ENCODE results near the gene DLG5. TPM values are rescaled to one million over a fixed set of nuclear protein-coding genes. Genes with fewer than 3 reads are reported as not detected.

Gene DLG5
- total RNA-seq, 2 experiments from 2014 or later: 1.8 to 1.9 TPM

- POLR2A ChIA-PET: no interaction called here
- CTCF ChIA-PET: no interaction called here
Observed at GRCh38 chr10:77915319-77916105, 11.0 kb downstream of the DLG5 start.

DNA sequence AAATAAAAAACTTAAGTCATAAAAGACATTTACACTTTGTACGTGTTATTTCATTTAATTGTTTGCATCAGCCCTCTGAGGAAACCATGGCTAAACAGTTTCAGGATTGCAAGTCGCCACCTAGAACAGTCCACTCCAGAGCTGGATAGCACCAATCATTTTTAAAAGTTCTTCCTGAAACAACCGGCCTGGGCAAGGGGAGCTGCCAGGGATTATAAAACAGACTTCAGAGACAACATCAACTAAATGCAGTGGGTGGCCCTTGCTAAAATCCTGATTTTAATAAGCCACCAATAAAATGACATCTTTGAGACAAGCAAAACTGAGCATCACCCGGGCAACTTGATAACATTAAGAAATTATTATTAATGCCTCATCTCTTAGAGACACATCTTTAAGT is 13.5 kb downstream of the DLG5 start:
- ChIA-PET POLR2A (no interaction called here), CTCF (no interaction called here)

DNA sequence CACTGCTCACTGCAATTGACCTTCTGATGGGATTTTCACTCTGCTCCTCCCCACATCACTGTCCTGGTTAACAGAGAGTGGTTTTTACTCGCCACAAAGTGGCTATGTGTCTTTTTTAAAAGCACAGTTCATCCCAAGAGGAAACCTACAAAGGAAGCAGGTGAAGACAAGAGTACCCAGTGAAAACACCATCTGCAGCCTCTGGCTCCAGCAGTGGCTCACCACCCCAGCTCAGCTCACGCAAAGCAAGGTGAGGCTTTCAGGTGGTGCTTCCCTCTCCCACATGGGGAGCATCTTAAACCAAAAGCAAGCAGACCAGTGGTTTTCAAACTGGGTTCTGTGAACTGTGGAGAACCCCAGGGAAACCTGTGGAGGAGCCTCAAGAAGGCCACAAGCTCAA is 14.0 kb downstream of the DLG5 start:
- CTCF ChIA-PET: no interaction called here
- POLR2A ChIA-PET: no interaction called here

DNA sequence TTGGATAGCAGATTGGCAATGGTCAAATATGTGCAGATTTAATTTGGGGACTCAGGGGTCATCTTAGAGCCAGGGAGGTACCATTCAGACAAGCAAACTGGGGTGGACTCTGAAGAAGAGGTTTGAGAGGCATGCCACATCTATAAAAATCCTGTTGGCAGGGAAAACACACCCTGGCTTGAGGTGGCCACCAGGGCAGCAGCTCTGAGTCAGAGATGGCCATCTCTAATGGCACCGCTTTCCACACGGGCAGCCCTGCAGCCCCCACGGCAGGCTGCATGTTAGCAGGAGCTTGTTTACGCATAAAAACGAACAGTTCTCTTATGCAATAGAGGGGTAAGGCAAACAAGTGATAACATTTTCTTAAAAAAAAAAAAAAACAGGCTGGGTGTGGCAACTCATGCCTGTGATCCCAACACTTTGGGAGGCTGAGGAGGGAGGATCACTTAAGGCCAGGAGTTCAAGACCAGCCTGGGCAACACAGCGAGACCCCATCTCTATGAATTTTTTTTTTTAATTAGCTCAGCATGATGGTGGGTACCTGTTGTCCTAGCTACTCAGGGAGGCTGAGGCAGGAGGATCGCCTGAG is 14.9 kb downstream of the DLG5 start:
- ChIA-PET POLR2A (interaction anchor here (0.6 kb wide), 1 partner anchor 224 kb away, joined by 5 read pairs; no protein-coding TSS in a partner anchor), CTCF (no interaction called here)

- CTCF ChIA-PET: no interaction called here
- POLR2A ChIA-PET: no interaction called here
Observed at GRCh38 chr10:77910524-77911145, 15.9 kb downstream of the DLG5 start.

DNA sequence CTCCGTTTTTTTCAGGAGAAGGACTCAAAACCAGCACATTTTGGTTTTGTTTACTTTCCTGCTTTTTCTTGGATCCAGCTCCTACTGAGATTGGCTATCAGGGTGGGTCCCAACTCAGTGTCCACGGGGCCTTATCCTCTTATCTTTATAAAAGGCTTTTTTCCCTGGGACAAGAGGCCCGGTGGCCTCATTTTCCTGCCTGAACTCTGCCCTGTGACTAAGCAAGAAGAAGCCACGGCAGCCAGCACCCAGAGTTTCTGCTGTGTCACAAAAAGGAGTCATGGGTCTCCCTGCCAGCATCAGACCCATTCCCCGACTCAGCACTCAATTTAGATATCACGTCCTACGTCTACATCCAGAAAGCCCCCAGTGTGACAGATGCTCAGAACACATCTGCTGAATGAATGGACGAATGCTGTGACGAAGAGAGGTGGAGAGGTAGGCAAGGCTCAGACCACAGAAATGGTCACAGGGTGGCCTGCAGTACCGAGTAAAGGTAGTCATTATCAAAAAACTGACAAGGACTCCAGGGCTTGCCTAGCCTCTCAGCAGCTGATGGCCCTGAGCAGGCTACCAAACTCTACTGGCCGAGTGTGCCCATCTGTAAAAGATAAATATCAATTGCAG is 16.7 kb downstream of the DLG5 start:
- ChIA-PET POLR2A (no interaction called here), CTCF (no interaction called here)

- POLR2A ChIA-PET: no interaction called here
- CTCF ChIA-PET: interaction anchor here (0.6 kb wide), 1 partner anchor 1762 kb away, joined by 3 read pairs; no protein-coding TSS in a partner anchor
Observed at GRCh38 chr10:77909021-77909748, 17.4 kb downstream of the DLG5 start.

DNA sequence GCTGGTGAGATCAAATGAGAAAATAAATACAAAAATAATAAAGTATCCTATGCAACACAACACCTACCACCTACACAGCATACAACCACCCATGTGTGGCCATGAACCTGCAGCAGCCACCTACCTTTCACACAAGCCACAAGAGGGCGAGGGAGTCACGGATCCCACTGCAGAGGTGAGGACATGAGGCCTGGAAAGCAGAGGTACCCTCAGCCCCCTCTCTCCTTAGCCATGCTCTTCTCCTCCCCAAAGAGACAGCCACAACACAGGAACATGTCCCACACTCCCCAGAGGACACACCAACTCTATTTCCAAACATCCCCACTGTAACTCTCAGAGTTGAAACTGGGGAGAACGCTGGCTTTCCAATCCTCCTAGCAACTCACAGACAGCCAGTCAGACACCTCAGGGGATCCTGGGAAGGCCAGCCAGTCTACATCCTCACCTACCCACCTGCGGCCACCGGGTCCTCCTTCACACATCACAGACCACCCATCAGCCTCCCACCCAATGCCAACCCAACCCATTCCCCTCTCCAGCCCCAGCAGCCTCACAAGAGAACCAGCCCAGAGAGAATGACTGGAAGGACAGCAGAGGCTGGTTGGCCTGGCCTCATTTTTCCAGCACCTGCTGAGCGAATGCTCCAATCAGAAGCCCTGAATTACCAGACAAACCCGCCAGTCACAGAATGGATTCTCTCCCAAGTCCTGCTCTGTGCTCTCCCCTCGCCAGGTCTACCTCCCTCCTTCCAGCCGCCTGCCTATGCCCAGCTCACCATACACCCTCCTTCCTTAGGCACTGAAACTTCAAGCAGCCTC is 18.4 kb downstream of the DLG5 start:
- ChIA-PET CTCF (no interaction called here), POLR2A (no interaction called here)

GRCh38 chr10:77907462-77907861 is 19.1 kb downstream of the DLG5 start:
- ChIA-PET CTCF (no interaction called here), POLR2A (no interaction called here)

DNA sequence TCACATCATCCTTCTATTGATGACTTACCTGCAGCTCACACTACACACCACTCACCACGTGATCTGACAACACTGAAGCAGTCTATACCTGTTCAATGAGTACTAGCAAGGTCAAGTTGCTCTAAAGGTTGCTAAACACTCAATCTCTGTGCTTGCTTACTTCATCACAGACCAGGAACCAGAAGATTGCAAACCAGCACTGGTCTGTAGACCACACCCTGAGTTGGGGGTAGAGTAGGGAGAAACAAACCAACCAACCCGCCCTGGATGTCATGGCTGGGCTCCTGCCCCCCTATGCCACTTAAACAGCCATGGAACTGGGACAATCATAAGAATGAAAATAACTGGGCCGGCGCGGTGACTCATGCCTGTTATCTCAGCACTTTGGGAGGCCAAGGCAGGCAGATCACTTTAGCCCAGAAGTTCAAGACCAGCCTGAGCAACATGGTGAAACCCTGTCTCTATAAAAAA is 19.6 kb downstream of the DLG5 start:
- POLR2A ChIA-PET: no interaction called here

DNA sequence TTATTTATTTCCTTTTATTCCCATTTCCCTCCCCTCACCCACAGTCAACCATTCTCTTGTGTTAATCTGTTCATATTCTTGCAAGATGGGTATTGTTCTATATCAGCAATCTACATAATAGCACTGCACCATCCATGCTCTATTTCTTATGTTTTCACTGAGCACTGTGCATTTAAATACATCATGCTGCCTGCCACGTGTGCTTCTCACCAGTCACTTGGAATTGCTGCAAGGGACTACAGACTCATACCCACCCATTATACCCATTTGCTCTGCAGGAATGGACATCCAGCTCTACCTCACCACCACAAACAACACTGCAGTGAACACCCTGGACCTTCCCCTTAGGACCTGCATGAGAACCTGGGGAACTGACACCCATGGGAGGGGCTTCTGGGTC is 20.8 kb downstream of the DLG5 start:
- ChIA-PET POLR2A (no interaction called here), CTCF (no interaction called here)

More for the DNA sequence above, 19.6 kb downstream of the DLG5 start:
- CTCF ChIA-PET: no interaction called here

- POLR2A ChIA-PET: no interaction called here
- CTCF ChIA-PET: no interaction called here
Observed at GRCh38 chr10:77905086-77905748, 21.3 kb downstream of the DLG5 start.

DNA sequence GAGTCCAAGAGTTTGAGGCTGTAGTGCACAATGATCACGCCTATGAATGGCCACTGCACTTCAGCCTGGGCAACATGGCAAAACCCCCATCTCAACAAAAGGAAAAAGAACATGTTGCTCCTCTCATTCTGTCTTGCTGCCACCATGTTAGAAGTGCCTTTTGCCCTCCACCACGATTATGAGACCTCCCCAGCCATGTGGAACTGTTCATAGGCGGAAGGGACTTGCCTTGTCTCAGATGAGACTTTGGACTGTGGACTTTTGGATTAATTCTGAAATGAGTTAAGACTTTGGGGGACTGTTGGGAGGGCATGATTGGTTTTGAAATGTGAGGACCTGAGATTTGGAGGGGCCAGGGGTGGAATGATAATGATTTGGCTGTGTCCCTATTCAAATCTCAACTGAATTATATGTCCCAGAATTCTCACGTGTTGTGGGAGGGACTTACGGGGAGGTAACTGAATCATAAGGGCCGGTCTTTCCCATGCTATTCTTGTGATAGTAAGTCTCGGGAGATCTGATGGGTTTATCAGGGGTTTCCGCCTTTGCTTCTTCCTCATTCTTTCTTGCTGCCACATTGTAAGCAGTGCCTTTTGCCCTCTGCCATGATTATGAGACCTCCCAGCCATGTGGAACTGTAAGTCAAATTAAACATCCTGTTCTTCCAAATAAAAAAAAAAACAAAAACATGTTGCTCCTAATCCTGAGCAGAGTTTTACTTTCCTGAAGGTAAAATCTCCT is 22.3 kb downstream of the DLG5 start:
- ChIA-PET CTCF (no interaction called here), POLR2A (no interaction called here)

DNA sequence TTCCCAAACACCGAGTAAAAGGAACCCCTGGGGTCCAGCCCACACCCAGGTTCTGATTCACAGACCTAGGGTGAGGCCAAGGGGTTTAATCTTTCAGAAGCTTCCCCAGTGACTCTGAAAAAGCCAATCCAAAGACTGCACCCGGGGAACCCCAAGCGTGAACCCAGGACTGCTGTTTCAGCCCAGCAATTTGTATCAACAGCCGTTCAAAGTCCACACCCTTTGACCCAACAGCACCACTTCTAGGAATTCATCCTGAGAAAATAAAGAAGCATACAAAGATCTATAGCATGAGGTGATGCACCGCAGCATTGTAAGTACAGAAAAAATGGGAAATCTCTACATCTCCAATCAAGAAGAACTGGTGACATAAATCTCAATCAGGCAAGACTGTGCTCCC is 24.4 kb downstream of the DLG5 start:
- CTCF ChIA-PET: no interaction called here
- POLR2A ChIA-PET: no interaction called here

DNA sequence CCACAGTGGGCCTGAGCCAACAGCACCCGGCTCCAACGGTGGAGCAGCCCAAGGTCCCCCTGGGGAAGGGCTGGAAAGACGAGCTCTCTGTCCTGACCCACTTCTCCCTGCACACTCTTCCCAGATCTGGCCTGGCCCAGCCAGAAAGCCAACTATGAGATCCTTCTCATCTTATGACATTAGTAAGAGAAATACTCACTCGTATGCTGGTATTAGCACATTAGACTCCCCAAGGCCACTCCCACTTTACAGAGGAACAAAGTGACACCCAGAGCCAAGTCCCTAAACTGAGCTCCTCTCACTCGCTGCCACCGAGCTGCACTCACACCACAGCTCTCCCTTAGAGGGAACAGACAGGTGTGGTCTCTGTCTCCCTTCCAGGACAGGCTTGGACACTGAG is 24.8 kb downstream of the DLG5 start:
- ChIA-PET CTCF (no interaction called here), POLR2A (no interaction called here)

GRCh38 chr10:77899690-77900089 is 26.9 kb downstream of the DLG5 start:
- ChIA-PET CTCF (no interaction called here), POLR2A (no interaction called here)

DNA sequence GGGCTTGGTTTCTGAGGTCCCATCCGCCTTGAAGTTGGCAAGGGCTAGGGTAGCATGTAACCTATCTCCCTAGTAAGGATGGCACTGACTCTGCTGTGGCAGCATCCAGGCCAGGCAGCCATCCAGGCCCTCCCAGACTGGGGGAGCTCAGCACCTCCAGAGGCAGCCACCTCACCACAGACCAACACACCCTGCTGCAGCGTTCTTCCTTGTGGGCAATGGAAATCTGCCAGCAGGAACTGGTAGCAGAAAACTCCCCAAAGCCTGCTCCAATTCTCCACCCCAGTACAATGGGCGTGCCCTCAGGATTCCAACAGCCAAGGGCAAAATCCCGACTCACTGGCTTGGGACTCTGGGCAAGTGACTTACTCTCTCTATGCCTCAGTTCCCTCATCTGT is 27.5 kb downstream of the DLG5 start:
- POLR2A ChIA-PET: no interaction called here
- CTCF ChIA-PET: no interaction called here

DNA sequence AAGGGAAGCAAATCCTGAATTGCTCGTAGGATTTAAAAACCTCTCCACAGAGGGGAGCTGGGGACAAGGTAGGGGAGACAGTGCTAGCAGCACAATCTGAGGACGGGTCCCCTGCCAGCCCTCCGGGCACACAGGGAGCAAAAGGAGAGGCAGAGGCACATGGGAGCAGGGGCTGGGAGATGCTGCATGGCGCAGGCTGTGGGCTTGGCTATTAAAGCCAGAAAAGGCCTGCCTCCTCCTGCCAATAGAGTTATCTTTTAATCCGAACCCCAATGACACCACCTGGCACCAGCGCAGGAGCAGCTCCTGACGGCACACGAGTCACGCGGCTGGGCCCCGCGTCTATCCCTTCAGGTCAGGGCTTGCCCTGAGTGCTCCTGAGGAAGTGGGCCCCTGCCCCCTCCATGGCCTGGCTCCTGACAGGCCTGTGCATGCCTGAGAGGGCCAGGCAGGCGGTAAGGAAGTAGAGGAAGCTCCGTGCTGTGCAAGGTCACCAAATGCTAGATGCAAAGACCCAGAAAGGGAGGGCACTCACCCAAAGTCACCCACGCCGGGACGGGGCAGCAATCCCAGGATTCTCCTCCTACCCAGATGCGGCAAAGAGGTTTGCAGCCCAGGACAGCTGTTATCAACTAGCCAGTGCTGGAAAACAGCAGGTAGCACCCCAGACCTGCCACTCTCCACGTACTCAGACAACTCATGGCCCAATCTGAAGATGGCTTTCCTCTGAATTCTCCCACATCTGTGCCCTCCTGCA is 28.1 kb downstream of the DLG5 start:
- ChIA-PET CTCF (no interaction called here), POLR2A (no interaction called here)
